Dermis microvascular lymphatic vessel endothelial cell (primary cell): ENCODE measurements around the gene STX12. TPM values are rescaled to one million over a fixed set of nuclear protein-coding genes. Genes with fewer than 3 reads are reported as not detected.

Source experiments
- DNase-seq, 2 donors: peaks; one replicate each; pipeline versions ENCODE4 v3.0.0 to v3.0.0-alpha.2; 2010; ENCODE audit warnings: low read depth in 2 of 2
- total RNA-seq: library from RNA; depleted of rRNA; stranded (reverse); fragments of >200 nt; gene quantifications from 2 replicates; pipeline ENCODE4 v1.2.1, GENCODE V29; 2014

STX12 gene
- 56.4 and 74.0 TPM in 2 replicates for total RNA-seq

DNA sequence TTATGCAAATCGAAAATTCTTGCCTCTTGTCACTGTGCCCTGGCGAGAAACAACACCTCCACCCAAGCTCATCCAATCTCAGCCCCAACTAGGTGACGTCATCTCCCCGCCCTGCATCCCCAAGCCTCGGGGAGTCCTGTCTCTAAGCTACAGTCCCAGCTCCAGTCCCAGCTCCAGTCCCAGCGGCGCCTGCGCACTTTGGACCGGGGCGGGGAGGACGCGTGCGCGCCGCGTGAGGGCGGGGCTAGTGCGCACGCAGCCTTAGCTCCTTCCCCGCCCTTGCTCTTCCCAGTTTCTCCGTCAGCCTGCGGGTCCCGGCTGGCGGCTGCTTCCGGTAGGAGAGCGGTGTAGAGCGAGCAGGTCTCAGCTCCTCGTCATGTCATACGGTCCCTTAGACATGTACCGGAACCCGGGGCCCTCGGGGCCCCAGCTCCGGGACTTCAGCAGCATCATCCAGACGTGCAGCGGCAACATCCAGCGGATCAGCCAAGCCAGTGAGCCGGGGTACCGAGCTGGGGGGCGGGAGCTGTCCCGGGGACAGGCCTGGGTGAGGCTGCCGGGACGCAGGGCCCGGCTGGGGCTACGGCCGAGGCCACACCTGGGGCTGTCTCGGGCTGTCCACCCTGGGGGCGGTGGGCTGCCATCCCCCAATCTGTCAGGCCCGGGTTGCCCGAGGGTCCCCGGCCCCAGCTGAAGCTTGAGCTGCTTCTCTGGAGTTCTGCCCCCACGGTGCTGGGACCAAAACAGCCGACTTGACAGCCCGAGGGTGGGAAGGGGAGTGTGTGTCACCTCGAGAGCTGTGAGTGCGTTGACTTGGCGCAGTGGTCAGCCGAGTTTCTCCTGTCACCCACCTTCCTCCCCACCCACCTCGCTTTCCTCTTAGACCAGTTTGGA is at the start of gene STX12:
STX12 (plus strand) TSS at position 288 of the 894 bp plus-strand sequence; CDS start at position 377, 89 bp downstream.
- peak; percentile 98 to 99 for DNase-seq

DNA sequence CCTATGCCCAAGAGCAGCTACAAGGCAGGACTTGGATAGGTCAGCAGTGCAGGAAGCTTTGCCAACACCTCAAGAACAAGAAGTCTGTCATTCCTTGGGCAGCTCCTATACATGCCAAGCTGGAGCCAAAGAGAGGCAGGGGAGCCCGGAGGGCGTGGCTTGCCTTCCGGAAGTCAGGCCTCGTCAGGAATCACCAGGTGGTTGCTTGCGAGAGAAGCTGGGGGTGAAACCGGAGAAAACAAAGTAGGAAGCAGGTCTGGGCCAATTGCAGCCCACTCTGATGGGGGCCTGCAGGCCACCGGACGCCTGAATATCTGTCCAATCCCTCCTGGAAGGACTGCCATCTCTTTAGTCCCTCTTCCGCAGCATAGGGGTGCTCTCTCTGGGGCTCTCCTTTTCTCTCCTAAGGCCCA is 48.1 kb upstream of the STX12 start:
- peak in 1 of 2 donors; percentile 6 for DNase-seq

DNA sequence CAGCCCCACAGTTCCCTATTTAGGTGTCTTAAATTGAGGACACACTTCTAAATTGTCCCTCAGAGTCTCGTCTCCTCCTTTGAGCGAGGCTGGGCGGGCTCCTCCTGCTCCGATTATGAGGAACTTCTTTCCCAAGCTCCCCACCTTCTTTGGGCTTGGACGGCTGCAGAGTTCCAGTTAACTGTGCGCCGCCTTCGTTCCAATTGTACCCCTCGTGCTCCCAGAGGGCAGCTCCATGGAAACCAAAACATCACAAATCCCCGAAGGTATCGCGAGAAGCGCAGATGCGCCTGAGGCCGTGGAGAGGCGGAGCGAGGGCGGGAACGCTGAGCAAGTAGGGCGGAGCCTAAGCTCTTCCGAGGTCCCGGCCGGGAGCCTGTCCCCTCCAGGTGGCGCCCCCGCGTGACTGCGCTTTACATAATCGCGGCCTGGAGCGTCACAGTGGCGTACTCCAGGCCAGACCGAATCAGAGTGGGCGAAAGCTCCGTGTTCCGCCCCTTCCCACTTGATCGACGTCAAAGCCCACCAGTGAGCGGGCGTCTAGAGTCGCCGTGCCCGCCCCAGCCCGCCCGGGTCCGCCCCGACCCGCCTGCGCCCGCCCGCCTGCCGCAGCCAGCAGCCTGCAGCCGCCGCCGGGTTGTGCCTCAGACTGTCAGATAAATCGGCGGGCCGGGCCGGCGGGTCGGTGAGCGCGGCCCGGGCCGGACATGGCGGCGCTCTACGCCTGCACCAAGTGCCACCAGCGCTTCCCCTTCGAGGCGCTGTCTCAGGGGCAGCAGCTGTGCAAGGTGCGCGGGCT is 47.4 kb upstream of the STX12 start, which contains the start of gene FAM76A:
FAM76A (plus strand) TSS at position 588 of the 799 bp plus-strand sequence; CDS start at position 708, 120 bp downstream.
- peak; percentile 98 to 99 for DNase-seq

DNA sequence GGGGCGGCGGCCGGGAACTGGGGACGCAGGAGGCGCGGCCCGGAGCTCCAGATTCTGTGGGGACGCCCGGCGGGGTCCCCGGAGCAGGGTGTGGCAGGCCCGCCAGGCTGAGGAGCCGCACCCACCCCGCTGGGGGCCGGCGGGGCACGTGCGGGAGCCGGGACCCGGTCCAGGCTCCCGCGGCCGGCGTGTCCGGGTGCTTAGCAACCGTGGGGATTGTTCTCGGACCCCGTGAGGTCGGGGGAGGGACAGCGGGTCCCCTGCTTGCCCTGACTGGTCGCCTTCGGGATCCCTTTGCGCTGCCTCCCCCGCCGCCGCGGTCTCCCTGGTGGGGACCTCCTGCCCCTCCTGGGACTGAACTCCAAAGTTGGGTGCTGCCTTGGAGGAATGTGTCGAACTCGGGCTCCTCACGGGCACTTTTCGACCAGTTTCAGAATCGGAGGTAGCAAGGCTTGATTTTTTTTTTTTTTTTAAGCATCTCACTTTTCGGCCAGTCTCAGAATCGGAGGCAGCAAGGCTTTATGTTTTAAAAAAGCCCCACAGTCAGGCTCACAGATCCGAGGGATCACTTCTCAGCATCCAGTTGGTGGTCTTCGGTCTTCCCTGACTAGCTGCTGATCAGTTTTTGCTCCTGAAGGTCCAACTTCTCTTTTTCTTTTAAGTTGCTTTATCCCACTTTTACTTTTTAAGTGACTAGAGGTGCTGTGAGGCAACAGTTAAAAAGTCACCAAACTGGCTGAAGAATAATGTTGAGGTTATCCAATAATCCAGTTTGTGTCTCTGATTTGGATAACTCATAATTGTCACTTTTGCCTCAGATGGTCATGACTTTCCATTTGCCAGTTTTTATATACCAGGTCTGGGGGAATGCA is 46.6 kb upstream of the STX12 start:
- peak; percentile 20 to 61 for DNase-seq

DNA sequence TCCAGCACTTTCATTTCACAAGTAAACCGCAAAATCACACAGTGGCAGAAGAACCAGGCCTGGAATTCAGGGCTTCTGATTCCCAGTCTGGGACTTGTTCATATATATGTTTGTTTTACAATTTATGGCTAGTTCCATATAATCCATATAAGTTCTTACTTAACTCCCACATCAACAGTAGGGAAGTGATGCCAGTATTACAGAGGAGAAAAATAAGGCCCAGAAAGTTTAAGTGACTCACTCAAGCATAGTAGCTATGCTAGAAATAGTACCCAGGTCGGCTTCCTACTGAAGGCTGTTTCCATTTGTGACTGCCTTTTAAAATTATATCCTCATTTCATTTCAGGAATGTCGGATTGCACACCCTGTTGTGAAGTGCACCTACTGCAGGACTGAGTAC is 45.9 kb upstream of the STX12 start:
- peak in 1 of 2 donors; percentile 25 for DNase-seq

DNA sequence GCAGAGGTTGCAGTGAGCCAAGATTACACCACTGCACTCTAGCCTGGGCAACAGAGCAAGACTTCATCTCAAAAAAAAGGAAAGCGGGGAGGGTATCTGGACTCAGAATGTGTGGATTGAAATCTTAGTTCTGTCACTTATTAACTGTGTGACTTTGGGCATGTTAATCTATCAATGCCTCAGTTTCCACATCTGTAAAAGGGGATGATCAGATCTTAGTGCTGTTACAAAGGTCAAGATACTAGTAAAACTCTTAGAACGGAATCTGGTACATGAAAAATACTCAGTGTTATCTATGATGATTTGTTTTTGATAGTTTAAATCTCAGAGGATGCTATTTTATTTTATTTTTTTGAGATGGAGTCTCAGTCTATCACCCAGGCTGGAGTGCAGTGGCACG is 36.8 kb upstream of the STX12 start:
- DNase-seq: no peak

DNA sequence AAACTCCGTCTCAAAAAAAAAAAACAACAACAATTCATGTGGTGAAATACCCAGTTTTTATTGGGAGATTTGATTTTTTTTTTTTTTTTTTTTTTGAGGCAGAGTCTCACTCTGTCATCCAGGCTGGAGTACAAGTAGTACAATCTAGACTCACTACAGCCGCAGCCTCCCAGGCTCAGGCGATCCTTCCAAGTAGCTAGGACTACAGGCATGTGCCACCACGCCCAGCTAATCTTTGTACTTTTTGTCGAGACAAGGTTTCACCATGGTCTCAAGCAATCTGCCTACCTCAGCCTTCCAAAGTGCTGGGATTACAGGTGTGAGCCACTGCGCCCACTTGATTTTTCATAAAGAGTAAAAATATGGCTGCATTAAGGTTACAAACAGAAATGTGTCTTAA is 31.9 kb upstream of the STX12 start:
- DNase-seq: no peak

DNA sequence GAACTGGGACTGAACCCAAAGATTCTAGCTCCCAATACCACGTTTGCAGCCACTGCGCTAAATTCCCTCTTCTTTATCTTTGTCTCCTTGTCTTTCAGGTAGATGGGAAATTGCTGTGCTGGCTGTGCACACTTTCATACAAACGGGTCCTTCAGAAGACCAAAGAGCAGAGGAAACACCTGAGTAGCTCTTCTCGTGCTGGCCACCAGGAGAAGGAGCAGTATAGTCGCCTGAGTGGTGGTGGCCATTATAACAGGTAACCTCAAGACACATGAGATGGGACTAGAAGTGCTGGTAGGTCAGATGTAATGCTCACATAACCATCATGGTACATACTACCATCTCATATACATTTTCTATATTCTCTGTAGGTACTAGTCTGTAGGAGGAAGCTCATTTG is 28.5 kb upstream of the STX12 start:
- no peak for DNase-seq

DNA sequence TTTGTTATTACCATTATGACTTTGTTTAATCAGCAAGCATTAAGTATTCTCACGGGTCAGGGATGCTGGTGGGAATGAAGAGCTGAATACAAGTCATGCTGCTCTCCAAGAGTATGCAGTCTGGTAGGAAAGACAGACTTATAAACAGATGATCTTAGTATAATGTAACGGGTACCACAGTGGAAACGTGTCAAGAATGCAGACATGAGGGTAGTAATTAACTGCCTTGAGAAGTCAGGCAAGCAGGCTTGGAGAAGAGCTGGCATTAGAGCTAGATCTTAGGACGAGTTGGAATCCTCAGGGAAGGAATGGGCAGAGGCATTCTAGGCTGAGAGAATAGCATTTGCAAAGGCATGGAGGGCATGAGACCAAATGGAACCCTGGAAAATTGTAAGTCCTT is 27.6 kb upstream of the STX12 start:
- no peak for DNase-seq

DNA sequence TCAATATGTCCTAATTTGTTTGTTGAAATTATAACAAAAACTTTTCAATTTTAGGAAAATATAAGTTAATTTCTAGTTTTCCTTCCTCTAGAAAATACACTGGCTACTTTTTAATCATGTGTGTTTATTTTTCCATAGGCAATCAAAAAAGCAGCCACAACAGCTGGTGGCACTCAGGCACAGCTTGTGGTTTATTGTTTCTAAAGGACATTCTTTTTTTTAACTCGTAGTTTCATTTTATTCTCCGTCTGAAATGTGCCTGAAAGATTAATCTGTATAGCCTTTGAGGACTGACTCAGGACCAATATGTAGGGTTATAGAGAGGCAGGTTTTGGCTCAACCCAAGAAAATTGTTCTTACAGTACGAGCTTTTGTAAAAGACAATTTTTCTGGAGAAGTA is 20.7 kb upstream of the STX12 start:
- no peak for DNase-seq

DNA sequence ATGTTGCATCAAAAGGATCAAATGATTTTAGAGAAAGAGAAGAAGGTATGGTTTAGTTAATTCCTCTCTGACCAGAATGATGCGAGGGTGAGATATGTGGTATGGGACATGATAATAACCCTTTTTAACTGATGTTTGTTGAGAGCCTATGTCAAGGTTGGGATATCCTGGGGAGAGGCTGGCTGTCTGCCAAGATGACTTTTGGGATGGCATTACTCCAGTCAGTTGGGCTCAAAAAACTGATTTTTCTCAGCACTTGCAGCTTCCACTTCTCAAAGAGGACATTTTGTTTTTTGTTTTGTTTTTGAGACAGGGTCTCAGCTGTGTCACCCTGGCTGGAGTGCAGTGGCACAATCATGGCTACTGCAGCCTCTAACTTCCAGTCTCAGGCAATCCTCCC is 17.7 kb upstream of the STX12 start:
- DNase-seq: no peak

DNA sequence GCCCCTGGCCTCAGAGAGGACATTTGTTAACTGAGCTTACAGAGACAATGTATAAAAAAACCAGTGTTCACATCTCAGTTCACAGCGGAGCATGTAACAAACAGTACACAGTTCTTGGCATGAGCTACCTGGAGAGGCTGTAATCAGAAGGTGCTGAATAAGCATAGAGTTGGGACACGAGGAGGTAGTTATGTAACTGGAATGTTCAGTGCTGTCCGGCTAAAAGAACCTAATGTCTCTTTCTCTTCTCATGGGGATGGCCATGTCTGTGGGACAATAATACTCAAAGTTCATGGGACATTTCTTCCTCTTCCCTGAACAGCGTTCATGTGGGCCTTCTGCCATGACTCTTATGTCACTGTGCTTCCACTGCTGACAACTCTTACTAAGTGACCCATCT is 17.2 kb upstream of the STX12 start:
- DNase-seq: no peak

DNA sequence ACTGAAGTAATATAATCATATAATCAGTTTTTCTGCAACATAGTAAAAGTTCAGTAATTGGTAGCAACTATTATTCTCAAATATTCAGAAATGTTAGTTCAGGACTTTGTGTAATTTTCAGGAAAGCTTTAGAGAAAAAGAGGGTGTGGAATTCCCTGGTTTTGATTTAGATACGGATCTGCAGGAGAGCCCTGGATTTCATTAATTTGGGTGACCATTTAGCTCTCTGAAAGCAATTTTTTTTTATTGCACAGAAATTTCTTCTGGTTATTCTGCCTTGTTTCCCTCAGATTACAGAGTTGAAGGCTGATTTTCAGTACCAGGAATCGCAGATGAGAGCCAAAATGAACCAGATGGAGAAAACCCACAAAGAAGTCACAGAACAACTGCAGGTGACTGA is 13.8 kb upstream of the STX12 start:
- DNase-seq: no peak

DNA sequence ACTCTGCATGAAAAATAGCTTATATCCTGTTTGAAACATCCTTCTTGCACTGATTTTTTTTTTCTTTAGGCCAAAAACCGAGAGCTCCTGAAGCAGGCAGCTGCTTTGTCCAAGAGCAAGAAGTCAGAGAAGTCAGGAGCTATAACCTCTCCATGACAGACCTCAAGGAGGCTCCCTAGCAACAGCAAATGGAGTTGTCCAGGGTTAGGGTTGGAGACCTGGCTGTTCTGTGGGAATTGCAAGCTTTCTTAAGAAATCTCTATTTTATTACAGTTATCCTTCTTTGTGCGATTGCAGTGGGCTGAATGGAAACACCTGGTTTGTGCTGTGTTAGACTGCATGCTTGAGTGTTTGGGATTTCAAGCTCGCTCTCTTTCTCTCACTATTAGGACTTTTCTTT is 12.6 kb upstream of the STX12 start:
- peak in 1 of 2 donors; percentile 33 for DNase-seq

DNA sequence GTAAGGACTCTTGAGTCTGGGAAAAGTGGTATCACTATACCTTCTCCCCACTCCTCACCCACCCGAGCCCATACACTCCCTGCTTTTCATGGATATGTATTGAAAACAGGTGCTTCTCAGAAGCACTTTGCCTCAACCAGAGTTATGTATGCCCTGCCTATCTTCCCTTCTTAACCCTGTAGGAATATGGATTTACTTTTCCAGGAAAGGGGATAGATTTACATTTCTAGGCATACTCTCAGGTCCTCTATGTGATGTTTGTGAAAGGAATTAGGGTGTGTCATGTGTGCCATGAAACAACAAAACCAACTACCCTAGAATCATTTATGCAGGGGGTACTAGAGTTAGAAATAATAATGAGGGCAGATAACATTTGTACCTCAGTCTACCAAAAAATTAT is 11.0 kb upstream of the STX12 start:
- no peak for DNase-seq

DNA sequence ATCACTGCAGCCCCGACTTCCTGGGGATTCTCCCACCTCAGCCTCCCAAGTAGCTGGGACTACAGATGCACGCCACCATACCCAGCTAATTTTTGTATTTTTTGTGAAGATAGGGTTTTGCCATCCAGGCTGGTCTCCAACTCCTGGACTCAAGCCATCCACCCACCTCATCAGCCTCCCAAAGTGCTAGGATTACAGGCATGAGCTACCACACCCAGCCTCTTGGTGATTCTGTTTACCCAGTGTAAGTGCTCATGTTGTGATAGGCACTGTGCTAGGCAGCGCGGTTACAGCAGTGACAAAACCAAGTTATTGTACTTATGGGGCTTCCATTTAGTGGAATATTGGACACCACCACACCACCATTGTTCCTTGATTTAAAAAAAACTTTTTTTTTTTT is 9.7 kb upstream of the STX12 start:
- DNase-seq: no peak

DNA sequence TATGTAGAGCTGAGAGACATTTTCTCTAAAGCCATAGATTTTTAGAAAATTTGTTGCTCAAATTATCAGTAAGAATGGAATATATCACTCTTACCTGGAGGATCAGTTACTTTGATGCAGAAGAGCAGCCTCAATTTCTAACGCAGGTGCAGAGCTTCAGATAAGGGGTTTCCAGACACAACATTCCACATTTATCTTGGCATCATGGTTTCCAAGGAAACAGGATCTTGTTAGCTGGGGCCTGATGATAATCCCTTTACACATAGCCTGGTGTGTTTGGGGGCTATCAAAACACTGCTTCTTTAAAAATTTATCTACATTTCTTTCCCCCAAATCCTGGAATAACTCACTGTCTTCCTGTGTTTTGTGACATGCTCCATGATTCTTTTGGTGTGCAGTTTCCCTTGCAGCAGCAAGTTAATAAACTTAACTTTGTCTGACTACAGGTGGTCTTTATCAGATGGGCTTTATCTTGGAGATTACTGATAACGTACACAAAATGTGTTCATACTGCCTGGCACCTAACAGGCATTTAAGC is 2.7 kb upstream of the STX12 start:
- no peak for DNase-seq

DNA sequence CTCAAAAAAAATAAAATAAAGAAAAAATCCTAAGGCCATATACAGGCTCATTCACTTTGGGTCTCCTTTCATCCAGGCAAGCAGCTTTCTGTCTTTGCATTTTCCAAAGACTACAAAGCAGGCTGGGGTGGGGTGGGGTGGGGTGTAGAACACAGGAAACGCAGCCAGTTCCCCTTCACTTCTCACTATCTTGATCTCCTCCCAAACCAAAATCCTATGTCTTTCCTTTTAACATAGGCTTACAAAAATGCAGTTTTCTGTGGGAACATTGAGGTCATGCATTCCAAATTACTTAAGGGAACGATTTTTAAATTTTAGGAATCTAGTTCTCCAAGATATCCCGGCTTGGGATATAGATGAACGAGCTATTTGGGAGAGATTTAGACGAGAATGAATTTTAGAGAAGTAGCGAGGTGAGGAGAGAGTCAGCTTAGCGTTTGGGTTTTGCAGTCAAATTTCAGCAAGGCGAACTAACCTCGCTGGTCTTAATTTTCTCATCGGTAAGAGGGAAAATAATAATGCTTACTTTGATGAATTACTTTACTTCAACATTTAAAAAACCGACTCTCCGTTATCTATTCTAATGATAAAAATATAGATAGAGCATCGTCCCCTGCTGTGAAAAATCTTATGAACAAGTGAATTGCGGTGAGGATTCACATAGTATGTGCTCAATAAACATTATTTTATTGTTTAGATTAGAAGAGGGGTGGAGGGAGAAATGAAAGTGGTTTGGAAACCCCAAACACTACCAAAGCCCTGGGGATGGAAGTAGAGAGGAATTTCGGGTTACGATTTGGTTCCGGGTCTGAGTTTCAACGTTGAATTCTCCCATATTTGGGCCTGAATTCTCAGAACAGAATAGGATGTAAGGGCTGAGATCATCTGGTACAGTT is 735 bp upstream of the STX12 start:
- no peak for DNase-seq

DNA sequence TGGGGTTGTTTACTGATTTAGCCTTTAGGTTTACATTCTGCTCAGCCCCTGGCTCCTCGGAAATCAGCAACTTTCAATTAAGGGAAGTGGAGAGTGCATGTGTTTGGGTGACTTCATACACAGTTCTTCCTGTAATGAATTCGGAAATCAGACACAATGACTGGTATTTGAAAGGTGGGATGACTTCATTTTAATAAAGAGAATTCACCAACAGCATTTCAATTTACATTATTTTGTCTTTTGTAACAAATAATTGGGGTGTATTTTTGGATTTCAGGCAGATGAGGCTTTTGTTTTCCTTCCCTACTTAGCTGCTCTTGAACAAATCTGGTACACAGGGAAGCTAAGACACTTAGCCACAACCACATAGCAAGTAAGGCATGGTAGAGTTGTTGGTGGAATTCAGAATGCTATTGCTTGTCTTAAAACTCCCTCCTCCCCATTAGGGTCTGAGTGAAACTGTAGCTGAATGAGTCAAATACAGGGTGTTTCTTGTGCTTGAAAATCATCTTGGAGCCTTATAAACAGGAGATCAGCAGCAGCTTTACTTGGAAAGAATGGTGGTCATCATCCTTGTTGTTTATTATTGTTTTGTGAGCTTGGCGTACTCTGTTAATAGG is 917 bp downstream of the STX12 start:
- peak; percentile 50 to 69 for DNase-seq

DNA sequence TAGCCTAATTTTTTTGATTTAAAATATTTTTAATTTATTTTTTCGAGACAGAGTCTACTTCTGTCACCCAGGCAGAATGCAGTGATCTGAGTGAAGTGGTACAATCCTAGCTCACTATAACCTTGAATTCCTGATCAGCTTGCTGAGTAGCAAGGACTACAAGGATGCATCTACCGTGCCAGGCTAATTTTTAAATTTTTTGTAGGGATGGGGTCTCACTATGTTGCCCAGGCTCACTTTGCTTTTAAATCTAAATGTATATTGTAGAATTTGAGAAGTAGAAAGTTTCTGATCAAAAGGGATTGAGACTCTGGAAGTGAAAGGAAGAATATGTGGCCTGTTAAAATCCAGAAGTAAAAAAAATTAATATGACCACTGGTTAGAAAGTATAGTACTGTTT is 1.6 kb downstream of the STX12 start:
- no peak for DNase-seq
